Fibroblast of villous mesenchyme (primary cell): ENCODE results near the gene MED13L. TPM values are rescaled to one million over a fixed set of nuclear protein-coding genes. Genes with fewer than 3 reads are reported as not detected.

Experiments
- DNase-seq: peaks from one replicate; pipeline ENCODE4 v3.0.0-alpha.2; 2010; ENCODE audit warnings: low read depth
- H3K4me3 ChIP-seq: 2 replicates; pipeline ENCODE4 v1.5.1; 2011; ENCODE audit warnings: low read depth, mild to moderate bottlenecking, low read length
- CTCF ChIP-seq: IDR thresholded peaks from 2 replicates; pipeline ENCODE4 v1.5.1; 2012; ENCODE audit warnings: low read depth, mild to moderate bottlenecking, low read length; ENCODE audit not compliant: insufficient read depth
- total RNA-seq: library from RNA; depleted of rRNA; stranded (reverse); fragments of >200 nt; gene quantifications from 2 replicates; pipeline ENCODE4 v1.2.3, GENCODE V29; 2012

MED13L gene
- total RNA-seq, 1 donor: 189 TPM

GRCh38 chr12:116153113-116153512 is 124.4 kb downstream of the MED13L start:
- TF ChIP-seq CTCF: no peak
- H3K4me3 ChIP-seq: no peak overlapping the region
- DNase-seq: no peak

GRCh38 chr12:116152268-116152667 is 125.2 kb downstream of the MED13L start:
- no peak overlapping the region for H3K4me3 ChIP-seq
- TF ChIP-seq CTCF: no peak
- peak; percentile 90 for DNase-seq

GRCh38 chr12:116150452-116150851 is 127.0 kb downstream of the MED13L start:
- TF ChIP-seq CTCF: no peak
- DNase-seq: peak; percentile 53
- no peak overlapping the region for H3K4me3 ChIP-seq

GRCh38 chr12:116150001-116150400 is 127.5 kb downstream of the MED13L start:
- DNase-seq: no peak
- no peak overlapping the region for H3K4me3 ChIP-seq
- TF ChIP-seq CTCF: no peak

GRCh38 chr12:116148844-116149243 is 128.6 kb downstream of the MED13L start:
- no peak for TF ChIP-seq CTCF
- DNase-seq: no peak
- H3K4me3 ChIP-seq: no peak overlapping the region

- no peak for TF ChIP-seq CTCF
- no peak overlapping the region for H3K4me3 ChIP-seq
- DNase-seq: no peak
Observed at GRCh38 chr12:116146386-116146785, 131.1 kb downstream of the MED13L start.

GRCh38 chr12:116145451-116145850 is 132.0 kb downstream of the MED13L start:
- H3K4me3 ChIP-seq: no peak overlapping the region
- TF ChIP-seq CTCF: no peak
- no peak for DNase-seq
